ENCODE data around the gene DAND5. TPM values are rescaled to one million over a fixed set of nuclear protein-coding genes. Genes with fewer than 3 reads are reported as not detected.

The DAND5 gene
- total and polyA plus RNA-seq, 2 of the 13 experiments (the other 11 are each of a cell fraction or from before 2014, with no cell fraction given) = 0.04 TPM; not detected in 1

DNA sequence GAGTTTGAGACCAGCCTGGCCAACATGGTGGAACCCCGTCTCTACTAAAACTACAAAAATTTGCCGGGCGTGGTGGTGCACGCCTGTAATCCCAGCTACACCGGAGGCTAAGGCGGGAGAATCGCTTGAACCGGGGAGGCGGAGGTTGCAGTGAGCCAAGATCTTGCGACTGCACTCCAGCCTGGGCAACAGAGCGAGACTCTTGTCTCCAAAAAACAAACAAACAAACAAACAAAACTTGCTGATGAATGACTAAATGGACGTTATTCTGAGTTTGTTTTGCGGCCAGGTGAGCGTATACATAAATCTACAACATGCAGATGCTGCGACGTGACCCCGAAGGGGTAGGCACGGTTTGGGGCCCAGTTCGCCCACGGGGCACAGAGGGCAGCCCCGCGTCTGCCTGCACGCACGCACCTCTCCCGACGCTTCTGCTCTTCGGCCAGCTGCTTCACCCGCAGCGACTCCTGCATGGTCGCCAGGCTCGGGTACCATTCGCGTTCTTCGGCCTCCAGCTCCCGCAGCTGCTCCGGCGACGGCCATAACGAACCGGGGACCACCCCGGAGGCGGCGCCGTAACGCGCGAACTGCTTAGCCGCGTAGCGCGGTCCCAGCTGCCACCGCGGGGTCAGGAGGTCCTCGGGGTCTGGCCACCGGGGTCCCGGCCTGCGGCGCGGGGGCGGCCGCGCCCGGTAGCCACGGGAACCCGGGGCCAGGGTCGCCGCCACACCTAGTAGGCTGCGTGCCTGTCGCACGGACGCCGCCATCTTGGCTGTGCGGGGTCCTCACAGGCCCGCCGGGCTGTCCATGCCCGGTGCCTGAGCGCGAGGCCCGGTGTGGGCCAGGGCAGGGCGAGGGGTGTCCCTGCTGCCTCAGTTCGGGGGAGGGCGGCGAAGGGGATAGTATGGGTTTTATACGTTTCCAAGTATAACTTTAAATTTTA is 12.7 kb upstream of the DAND5 start, which contains the start of gene GADD45GIP1 (continued):
- TF ChIP-seq ZBTB10 (CRISPR knock-in tag; IDR thresholded peaks at IDR 0.05; ENCODE audit: borderline replicate concordance) (no peak; the same call in 1 of the 2 replicates), SUZ12 (IDR thresholded peaks at IDR 0.05; ENCODE audit: low read depth, low read length) (no peak), ZNF142 (CRISPR knock-in tag; IDR thresholded peaks at IDR 0.05) (peak; percentile 71; the same call in 1 of the 2 replicates), KDM5A (IDR thresholded peaks at IDR 0.05; ENCODE audit: borderline replicate concordance, low read length) (peak; percentile 84), ZNF235 (CRISPR knock-in tag; IDR thresholded peaks at IDR 0.05; ENCODE audit: borderline replicate concordance) (peak; percentile 82; the same call in 1 of the 2 replicates), IRF1 (CRISPR knock-in tag; IDR thresholded peaks at IDR 0.05; ENCODE audit: low read depth) (no peak), HNRNPH1 (optimal IDR thresholded peaks at IDR 0.05; ENCODE audit: low read depth, low read length) (peak; percentile 49), HMG20A (CRISPR knock-in tag; IDR thresholded peaks at IDR 0.05; ENCODE audit: borderline replicate concordance) (no peak), ZNF816 (CRISPR knock-in tag; IDR thresholded peaks at IDR 0.05; ENCODE audit: borderline replicate concordance) (no peak), SNAI1 (CRISPR knock-in tag; IDR thresholded peaks at IDR 0.05; ENCODE audit: borderline replicate concordance) (no peak; the same call in 1 of the 2 replicates), ZNF562 (CRISPR knock-in tag; IDR thresholded peaks at IDR 0.05; ENCODE audit: borderline replicate concordance) (no peak), PHF5A (CRISPR knock-in tag; IDR thresholded peaks at IDR 0.05; ENCODE audit: low read depth, unreplicated experiment) (no peak)
- TF ChIP-seq, protein P1, sequence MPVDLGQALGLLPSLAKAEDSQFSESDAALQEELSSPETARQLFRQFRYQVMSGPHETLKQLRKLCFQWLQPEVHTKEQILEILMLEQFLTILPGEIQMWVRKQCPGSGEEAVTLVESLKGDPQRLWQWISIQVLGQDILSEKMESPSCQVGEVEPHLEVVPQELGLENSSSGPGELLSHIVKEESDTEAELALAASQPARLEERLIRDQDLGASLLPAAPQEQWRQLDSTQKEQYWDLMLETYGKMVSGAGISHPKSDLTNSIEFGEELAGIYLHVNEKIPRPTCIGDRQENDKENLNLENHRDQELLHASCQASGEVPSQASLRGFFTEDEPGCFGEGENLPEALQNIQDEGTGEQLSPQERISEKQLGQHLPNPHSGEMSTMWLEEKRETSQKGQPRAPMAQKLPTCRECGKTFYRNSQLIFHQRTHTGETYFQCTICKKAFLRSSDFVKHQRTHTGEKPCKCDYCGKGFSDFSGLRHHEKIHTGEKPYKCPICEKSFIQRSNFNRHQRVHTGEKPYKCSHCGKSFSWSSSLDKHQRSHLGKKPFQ (CRISPR knock-in tag; IDR thresholded peaks at IDR 0.05; ENCODE audit: insufficient replicate concordance) = peak; percentile 48
- TF ChIP-seq, protein P2, sequence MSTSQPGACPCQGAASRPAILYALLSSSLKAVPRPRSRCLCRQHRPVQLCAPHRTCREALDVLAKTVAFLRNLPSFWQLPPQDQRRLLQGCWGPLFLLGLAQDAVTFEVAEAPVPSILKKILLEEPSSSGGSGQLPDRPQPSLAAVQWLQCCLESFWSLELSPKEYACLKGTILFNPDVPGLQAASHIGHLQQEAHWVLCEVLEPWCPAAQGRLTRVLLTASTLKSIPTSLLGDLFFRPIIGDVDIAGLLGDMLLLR (CRISPR knock-in tag; IDR thresholded peaks at IDR 0.05) = peak; percentile 75
- TF ChIP-seq, protein P3, sequence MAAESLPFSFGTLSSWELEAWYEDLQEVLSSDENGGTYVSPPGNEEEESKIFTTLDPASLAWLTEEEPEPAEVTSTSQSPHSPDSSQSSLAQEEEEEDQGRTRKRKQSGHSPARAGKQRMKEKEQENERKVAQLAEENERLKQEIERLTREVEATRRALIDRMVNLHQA (CRISPR knock-in tag; IDR thresholded peaks at IDR 0.05) = no peak

Measured in HepG2 (cell line).